NCI-H345 treated with DMSO at 0.1 percent for 48 hours (cell line): ENCODE results near the gene GTSE1.
A peak's percentile ranks its signal among the peaks of the same experiment; 100 is the strongest.

ENCODE experiments used
- DNase-seq: peaks from one replicate; lab custom pipeline; 2025; ENCODE audit not compliant: unreplicated experiment; lab: John Stamatoyannopoulos, UW

GTSE1 gene

GRCh38 chr22:46274381-46274780, 22.3 kb upstream of the GTSE1 start:
- DNase-seq = no peak

GRCh38 chr22:46275455-46276122, 21.1 kb upstream of the GTSE1 start:
- DNase-seq = no peak

GRCh38 chr22:46276563-46276962, 20.1 kb upstream of the GTSE1 start:
- DNase-seq = no peak

DNA sequence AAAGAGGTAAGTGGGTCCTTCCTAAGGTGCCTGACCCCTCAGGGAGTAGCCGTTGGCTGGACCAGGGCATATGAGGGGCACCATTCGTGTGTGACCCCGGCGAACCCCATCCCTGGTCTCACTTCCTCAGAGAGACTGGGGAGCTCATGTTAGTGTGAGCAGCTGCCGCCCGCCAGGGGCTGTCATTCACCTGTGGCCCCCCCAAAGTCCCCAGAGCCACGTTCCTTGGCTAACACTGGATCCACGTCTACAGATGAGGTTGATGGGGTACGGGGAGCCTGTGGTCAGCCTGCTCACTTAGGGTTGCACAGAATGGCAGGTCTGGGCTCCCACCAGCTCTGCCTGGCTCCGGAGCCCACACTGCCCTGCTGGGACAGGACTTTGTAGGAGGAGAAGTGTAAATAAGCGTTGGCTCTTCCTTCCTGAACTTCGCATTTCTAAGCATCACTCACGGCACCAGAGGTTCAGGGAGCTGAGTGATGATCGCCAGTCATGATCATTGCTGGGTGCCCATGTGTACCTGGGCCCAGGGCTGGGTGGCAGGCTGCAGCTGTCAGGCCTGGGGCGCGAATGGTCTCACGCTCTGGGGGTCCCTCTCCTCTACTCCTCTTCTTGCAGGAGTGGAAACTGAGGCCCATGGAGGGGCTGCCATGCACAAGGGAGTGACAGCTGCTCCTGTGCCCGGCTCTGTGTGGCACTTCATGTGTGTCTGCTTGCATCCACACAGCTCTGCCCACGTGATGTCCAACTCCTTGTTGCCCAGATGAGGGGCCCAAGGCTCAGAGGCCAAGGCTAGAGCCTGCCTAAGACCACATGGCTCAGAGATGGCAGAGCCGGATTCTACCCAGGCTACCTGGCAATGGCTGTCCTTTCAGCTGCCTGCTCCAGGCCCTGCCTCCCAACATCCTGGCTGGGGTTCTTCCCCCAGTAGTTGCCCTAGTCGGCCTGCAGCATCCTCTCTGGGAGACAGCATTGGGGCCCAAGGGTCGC, 17.7 kb upstream of the GTSE1 start:
- DNase-seq = no peak

GRCh38 chr22:46280063-46280817, 16.4 kb upstream of the GTSE1 start:
- no peak for DNase-seq

- no peak for DNase-seq
Measured at GRCh38 chr22:46280999-46281623, 15.6 kb upstream of the GTSE1 start.

DNA sequence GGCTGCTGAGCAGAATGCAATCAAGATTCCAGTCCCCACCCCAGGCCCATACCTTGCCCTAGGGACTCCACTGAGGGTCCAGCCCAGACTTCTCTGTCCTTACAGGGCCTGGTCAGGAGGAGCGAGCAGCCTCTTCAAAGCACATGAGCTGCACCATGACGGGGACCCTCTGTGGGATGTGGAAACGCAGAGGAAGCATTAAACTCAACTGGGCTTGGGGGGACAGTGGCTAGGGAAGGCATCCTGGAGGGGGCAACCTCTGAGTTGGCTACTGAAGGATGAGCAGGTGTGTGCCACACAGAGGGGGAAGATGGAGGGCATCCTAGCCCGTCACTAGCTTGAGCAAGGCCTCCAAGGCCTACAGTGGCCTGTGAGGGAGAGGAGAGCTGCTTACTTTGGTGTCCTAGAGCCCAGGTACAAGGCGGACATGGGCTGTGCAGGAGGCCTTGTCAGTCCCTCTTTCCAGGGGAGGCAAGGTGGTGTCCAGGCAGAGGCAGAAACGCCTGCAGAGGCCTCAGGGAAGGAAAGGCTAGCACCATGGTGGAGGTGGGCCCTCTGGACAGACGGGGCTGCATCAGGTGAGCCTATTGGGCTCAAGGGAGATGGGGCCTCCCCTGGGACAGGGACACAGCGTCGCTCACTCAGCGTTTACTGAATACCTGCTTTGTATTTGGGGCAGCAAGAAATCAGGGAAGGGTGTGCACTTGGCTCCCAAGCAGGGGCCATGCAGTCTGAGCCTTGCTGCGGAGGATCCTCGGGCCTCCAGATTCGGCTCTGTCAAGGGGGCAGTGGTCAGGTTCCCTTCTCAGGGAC, 14.6 kb upstream of the GTSE1 start:
- no peak for DNase-seq

DNA sequence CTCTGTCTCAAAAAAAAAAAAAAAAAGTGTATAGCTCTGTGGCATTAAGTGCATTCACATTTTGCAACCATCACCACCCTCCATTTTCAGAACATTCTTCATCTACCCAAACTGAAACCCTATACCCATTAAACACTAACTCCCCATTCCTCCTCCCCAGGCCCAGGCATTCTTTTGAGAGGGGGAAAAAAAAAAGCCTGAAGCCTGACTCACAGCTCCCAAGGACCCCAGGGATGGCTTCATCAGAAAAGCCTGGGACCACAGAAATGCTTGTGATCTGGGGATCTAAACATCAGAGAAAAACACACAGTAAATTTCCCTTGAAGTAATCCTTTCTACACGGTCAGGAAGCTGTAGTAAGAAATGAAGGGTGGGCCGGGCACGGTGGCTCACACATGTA, 10.7 kb upstream of the GTSE1 start:
- no peak for DNase-seq

- no peak for DNase-seq
Measured at GRCh38 chr22:46286941-46287872, 9.5 kb upstream of the GTSE1 start.

- DNase-seq = no peak
Measured at GRCh38 chr22:46287873-46288751, 8.6 kb upstream of the GTSE1 start.

DNA sequence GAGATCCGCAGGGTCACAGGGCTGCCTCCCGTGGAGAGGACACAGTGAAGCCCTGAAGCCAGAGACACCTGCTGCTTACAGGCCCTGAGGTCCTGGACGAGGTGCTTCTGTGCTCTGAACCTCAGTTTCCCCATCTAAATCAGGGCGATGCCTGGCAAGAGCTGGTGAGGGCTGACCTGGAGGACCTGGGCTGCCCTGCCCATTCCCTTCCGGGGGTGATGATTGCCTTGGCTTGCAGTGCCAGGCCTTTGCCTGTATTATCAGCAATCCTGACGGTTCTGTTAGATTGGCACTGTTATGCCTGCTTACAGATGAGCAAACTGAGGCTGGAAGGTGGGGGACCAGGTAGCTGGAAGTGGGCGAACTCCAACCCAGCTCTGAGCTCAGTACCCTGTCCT, 7.8 kb upstream of the GTSE1 start:
- DNase-seq = no peak

GRCh38 chr22:46289244-46289891, 7.3 kb upstream of the GTSE1 start:
- DNase-seq = no peak

GRCh38 chr22:46290121-46290842, 6.4 kb upstream of the GTSE1 start:
- DNase-seq = no peak

DNA sequence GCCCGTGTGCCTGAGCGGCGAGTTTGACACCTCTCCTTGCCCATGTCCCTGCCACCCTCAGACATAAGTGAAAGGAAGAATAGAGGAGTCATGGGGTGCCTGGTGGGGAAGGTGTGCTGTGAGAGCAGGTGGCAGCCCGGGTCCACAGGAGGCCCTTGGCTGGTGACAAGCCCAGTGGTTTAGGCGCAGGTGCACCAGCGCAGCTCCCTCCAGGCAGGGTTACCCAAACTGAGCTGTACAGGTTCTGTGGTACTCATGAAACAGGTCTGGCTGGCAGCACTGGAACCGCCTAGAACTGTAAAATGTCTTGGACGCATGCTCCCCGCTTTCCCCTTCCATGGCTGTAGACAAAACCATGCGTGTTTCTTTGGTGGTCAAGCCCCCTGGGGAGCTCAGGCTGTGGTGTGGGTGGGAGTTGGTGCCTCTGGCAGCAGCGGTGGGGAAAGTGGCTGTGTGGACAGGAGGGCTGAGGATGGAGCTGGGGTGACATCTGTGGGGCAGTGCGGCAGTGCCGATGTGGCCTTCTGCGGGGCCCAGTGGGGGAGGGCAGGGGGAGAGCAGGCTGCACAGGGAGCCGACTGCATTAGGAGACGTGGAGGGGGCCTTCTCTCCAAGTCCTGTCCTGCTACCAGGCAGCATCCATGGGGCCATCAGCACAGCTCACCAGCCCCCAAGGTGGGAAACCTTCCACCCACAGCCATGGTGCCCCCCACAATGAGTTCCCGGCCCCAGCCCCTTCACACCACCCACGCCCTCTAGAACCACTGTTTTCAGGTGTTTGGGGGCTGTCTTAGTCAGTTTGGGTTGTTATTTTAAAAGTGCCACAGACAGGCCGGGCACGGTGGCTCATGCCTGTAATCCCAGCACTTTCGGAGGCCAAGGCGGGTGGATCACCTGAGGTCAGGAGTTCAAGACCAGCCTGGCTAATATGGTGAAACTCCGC, 5.6 kb upstream of the GTSE1 start:
- DNase-seq = peak; percentile 71

DNA sequence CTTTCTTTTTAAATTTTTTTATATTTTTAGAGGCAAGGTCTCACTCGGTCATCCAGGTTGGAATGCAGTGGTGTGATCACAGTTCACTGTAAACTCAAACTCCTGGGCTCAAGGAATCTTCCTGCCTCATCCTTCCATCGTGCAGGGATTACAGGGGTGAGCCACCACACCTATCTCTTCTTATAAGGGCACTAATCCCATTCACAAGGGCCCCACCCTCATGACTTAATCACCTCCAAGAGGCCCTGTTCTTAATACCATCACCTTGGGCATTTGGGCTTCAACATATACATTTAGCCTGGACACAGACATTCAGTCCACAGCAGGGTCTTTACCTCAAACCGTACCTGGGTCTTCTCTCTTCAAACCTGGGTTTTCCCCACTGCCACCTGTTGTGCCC, 4.5 kb upstream of the GTSE1 start:
- no peak for DNase-seq

DNA sequence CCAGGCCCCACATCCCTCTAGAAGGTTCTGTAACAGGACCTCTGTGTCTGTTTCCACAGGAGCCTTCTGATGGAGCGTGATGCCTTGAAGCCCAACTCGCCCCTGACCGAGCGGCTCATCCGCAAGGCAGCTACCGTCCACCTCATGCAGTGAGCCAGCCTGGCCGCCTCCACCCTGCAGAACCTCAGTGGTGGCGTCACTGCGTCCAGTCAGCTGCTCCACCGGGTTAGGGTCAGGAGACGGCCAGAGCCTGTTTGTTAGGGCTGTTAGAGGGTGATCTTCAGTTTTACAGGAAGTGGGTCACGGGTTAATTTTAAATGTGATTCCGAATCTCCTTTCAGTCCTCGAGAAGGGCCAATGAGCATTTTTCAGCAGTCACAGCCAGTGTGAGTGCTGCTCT, 3.9 kb upstream of the GTSE1 start:
- DNase-seq = no peak
